ENCODE results near the gene WAS. TPM values are rescaled to one million over a fixed set of nuclear protein-coding genes. Genes with fewer than 3 reads are reported as not detected.

Gene WAS
- total and polyA plus RNA-seq, 2 experiments from 2014 or later: 0.32 to 0.56 TPM

GRCh38 chrX:48702032-48702431 is 18.4 kb downstream of the WAS start (continued):
- no peak for TF ChIP-seq REST (IDR thresholded peaks at IDR 0.05; ENCODE audit: unreplicated experiment)
- no peak for TF ChIP-seq CTCF (conservative IDR thresholded peaks at IDR 0.05; ENCODE audit: low read depth in 2 of 2)

- Mint-ChIP-seq H3K36me3 (ENCODE audit: low read depth) (peaks cover 57% of the 10 kb centered on the region), H3K4me3 (no peak overlapping the region), H3K4me1 (peaks cover 18% of the 10 kb centered on the region), H3K27ac (no peak overlapping the region), H3K9me3 (no peaks in the 10 kb centered on the region), H3K27me3 (ENCODE audit: insufficient read depth, low read depth, poor library complexity) (peaks cover 6% of the 10 kb centered on the region)
- no peak for DNase-seq (ENCODE audit: low spot score)
- Histone ChIP-seq H3F3A (replicated peaks; ENCODE audit: low read depth) (no peaks in the 10 kb centered on the region), H3K36me3 (ENCODE audit: insufficient read depth) (no peaks in the 10 kb centered on the region), H2AFZ (no peak overlapping the region), H3K4me2 (no peak overlapping the region), H3K9me2 (ENCODE audit: insufficient read depth) (no peaks in the 10 kb centered on the region), H3K4me1 (ENCODE audit: insufficient read depth) (peaks cover 8% of the 10 kb centered on the region; the same call in 1 of the 2 replicates), H3K79me2 (replicated peaks; ENCODE audit: insufficient read depth) (peaks cover 4% of the 10 kb centered on the region), H3K27me3 (ENCODE audit: insufficient read depth) (no peaks in the 10 kb centered on the region), H4K20me1 (replicated peaks; ENCODE audit: insufficient read depth) (no peaks in the 10 kb centered on the region; the same call in 1 of the 2 replicates), H3K27ac (ENCODE audit: low read depth) (no peak overlapping the region), H3K4me3 (no peak overlapping the region)
- ATAC-seq: no peak
- TF ChIP-seq REST (IDR thresholded peaks at IDR 0.05; ENCODE audit: unreplicated experiment): no peak
- no peak for TF ChIP-seq NANOG (IDR thresholded peaks at IDR 0.05; ENCODE audit: borderline replicate concordance)
- TF ChIP-seq ZNF462 (CRISPR knock-in tag; IDR thresholded peaks at IDR 0.05): no peak
Measured at GRCh38 chrX:48702716-48703115, 19.1 kb downstream of the WAS start.
